HG02943 (cell line): ENCODE measurements around the gene POU6F2.

Source experiments
- ATAC-seq: cut with Tn5 transposase; IDR thresholded peaks from one replicate; pipeline ENCODE4 v1.9.1; 2021; ENCODE audit warnings: mild to moderate bottlenecking, low read depth, moderate library complexity; ENCODE audit not compliant: unreplicated experiment

Gene POU6F2

GRCh38 chr7:39056153-39056552 is 78.4 kb downstream of the POU6F2 start:
- no peak for ATAC-seq

- no peak for ATAC-seq
These were observed 85.1 kb downstream of the POU6F2 start for GRCh38 chr7:39062811-39063210.

GRCh38 chr7:39069031-39069430 is 91.3 kb downstream of the POU6F2 start:
- no peak for ATAC-seq

- no peak for ATAC-seq
These were observed 92.5 kb downstream of the POU6F2 start for GRCh38 chr7:39069896-39070881.

GRCh38 chr7:39071116-39071515 is 93.4 kb downstream of the POU6F2 start:
- no peak for ATAC-seq

GRCh38 chr7:39073432-39073831 is 95.7 kb downstream of the POU6F2 start:
- ATAC-seq: no peak

- no peak for ATAC-seq
These were observed 97.5 kb downstream of the POU6F2 start for GRCh38 chr7:39075210-39075609.

- no peak for ATAC-seq
These were observed 106.1 kb downstream of the POU6F2 start for GRCh38 chr7:39083781-39084180.

- no peak for ATAC-seq
These were observed 106.6 kb downstream of the POU6F2 start for GRCh38 chr7:39084349-39084748.

- no peak for ATAC-seq
These were observed 107.5 kb downstream of the POU6F2 start for GRCh38 chr7:39085189-39085588.

GRCh38 chr7:39085590-39086049 is 107.9 kb downstream of the POU6F2 start:
- no peak for ATAC-seq

GRCh38 chr7:39086638-39087360 is 109.1 kb downstream of the POU6F2 start:
- no peak for ATAC-seq

- no peak for ATAC-seq
These were observed 111.3 kb downstream of the POU6F2 start for GRCh38 chr7:39088730-39089593.

GRCh38 chr7:39091145-39091544 is 113.4 kb downstream of the POU6F2 start:
- ATAC-seq: no peak

GRCh38 chr7:39091774-39092173 is 114.1 kb downstream of the POU6F2 start:
- no peak for ATAC-seq

- ATAC-seq: no peak
These were observed 117.0 kb downstream of the POU6F2 start for GRCh38 chr7:39094731-39095130.

- ATAC-seq: no peak
These were observed 118.3 kb downstream of the POU6F2 start for GRCh38 chr7:39095875-39096619.

GRCh38 chr7:39098506-39098905 is 120.8 kb downstream of the POU6F2 start:
- no peak for ATAC-seq

GRCh38 chr7:39099146-39099545 is 121.4 kb downstream of the POU6F2 start:
- no peak for ATAC-seq

- no peak for ATAC-seq
These were observed 122.6 kb downstream of the POU6F2 start for GRCh38 chr7:39100270-39100669.
